Measurements from ENCODE around the gene PCDHGB2. TPM values are rescaled to one million over a fixed set of nuclear protein-coding genes. Genes with fewer than 3 reads are reported as not detected.
"Not testable (repeated sequence)": the region's sequence is repeated elsewhere in the genome, so short reads cannot be mapped to it uniquely, and the experiment has no call there.

Gene PCDHGB2
- total and polyA plus RNA-seq, 2 experiments from 2014 or later, result 1.2 to 5.8 TPM

GRCh38 chr5:141330299-141331080 is 29.3 kb upstream of the PCDHGB2 start, which contains the start of gene PCDHGA1:
PCDHGA1 (plus strand) TSS chr5:141330514.
- H3K79me2 ChIP-seq (replicated peaks; ENCODE audit: insufficient read depth), result no peaks in the 10 kb centered on the region
- H3K27ac ChIP-seq (ENCODE audit: low read depth), result no peak within 1 kb of the TSS
- H2AFZ ChIP-seq, result no peak within 1 kb of the TSS
- no peak within 1 kb of the TSS for H3K4me2 ChIP-seq
- H3F3A ChIP-seq (replicated peaks; ENCODE audit: low read depth), result no peaks in the 10 kb centered on the region
- DNase-seq (ENCODE audit: low spot score), result peak; percentile 63
- H3K4me3 Mint-ChIP-seq, result no peak within 1 kb of the TSS
- peak; percentile 38; the same call in 2 of the 3 replicates for ATAC-seq
- TF ChIP-seq CTCF (conservative IDR thresholded peaks at IDR 0.05; ENCODE audit: low read depth in 2 of 2) (peak; percentile 42 to 49), ZNF114 (CRISPR knock-in tag; IDR thresholded peaks at IDR 0.05) (no peak), JUNB (IDR thresholded peaks at IDR 0.05; ENCODE audit: unreplicated experiment) (no peak), NANOG (IDR thresholded peaks at IDR 0.05; ENCODE audit: borderline replicate concordance) (no peak)
- no peak within 1 kb of the TSS for H3K4me3 ChIP-seq
- H3K27ac Mint-ChIP-seq, result no peak within 1 kb of the TSS
- no peaks in the 10 kb centered on the region for H4K20me1 ChIP-seq (replicated peaks; ENCODE audit: insufficient read depth)
- no peaks in the 10 kb centered on the region for H3K27me3 ChIP-seq (ENCODE audit: insufficient read depth)
- peaks cover 2% of the 10 kb centered on the region for H3K4me1 Mint-ChIP-seq
- H3K4me1 ChIP-seq (ENCODE audit: insufficient read depth), result no peaks in the 10 kb centered on the region
- H3K27me3 Mint-ChIP-seq (ENCODE audit: insufficient read depth, low read depth, poor library complexity), result peaks cover 4% of the 10 kb centered on the region
- H3K9me3 Mint-ChIP-seq, result peaks cover 78% of the 10 kb centered on the region
- no peaks in the 10 kb centered on the region for H3K36me3 ChIP-seq (ENCODE audit: insufficient read depth)
- peaks cover 40% of the 10 kb centered on the region for H3K36me3 Mint-ChIP-seq (ENCODE audit: low read depth)
- 0 out of 2 replicates have a peak, but pooled peaks cover 6% of the 10 kb centered on the region for H3K9me2 ChIP-seq (ENCODE audit: insufficient read depth)

DNA sequence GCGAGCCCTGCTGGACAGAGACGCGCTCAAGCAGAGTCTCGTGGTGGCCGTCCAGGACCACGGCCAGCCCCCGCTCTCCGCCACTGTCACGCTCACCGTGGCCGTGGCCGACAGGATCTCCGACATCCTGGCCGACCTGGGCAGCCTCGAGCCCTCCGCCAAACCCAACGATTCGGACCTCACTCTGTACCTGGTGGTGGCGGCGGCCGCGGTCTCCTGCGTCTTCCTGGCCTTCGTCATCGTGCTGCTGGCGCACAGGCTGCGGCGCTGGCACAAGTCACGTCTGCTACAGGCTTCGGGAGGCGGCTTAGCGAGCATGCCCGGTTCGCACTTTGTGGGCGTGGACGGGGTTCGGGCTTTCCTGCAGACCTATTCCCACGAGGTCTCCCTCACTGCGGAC is 27.2 kb upstream of the PCDHGB2 start:
- not testable (repeated sequence) for H2AFZ ChIP-seq; H3K9me2 ChIP-seq (ENCODE audit: insufficient read depth); H3K4me2 ChIP-seq; DNase-seq (ENCODE audit: low spot score); H3K27ac ChIP-seq (ENCODE audit: low read depth); H3K79me2 ChIP-seq (replicated peaks; ENCODE audit: insufficient read depth); H4K20me1 ChIP-seq (replicated peaks; ENCODE audit: insufficient read depth); H3K4me1 Mint-ChIP-seq; H3F3A ChIP-seq (replicated peaks; ENCODE audit: low read depth); H3K4me3 Mint-ChIP-seq; H3K27me3 ChIP-seq (ENCODE audit: insufficient read depth); H3K4me3 ChIP-seq; H3K27ac Mint-ChIP-seq; H3K27me3 Mint-ChIP-seq (ENCODE audit: insufficient read depth, low read depth, poor library complexity); H3K36me3 ChIP-seq (ENCODE audit: insufficient read depth); H3K4me1 ChIP-seq (ENCODE audit: insufficient read depth); ATAC-seq
- H3K36me3 Mint-ChIP-seq (ENCODE audit: low read depth), result peaks cover 30% of the 10 kb centered on the region
- H3K9me3 Mint-ChIP-seq, result peaks cover 70% of the 10 kb centered on the region

DNA sequence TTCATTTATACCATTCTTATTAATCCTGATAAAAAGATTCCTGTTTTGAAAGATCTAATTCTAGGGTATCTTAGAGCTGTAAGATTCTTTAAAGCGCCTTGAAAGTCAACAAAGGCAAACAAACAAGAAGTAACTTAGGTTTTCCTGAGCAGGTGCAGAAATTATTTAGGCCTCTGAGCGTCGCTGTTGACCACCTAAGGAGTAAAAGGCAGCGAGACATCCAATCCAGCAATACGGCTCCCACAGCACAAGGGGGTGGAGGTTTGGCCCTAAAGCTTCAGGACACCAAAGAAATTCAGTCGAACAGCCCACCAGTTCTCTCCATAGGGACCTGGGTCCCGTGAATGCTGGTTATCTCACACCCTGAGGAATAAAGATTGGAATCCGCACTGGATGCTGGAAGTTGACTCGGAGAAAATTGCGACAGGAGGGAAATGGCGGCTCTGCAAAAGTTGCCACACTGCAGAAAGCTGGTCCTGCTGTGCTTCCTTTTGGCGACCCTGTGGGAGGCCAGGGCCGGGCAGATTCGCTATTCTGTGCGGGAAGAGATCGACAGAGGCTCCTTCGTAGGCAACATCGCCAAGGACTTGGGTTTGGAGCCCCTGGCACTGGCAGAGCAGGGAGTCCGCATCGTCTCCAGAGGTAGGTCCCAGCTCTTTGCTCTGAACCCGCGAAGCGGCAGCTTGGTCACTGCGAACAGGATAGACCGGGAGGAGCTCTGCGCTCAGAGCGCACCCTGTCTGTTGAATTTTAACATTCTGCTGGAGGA is 21.1 kb upstream of the PCDHGB2 start, which contains the start of gene PCDHGA2:
Gene PCDHGA2 (plus strand): TSS at position 223 of the 769 bp plus-strand sequence.
- no peaks in the 10 kb centered on the region for H4K20me1 ChIP-seq (replicated peaks; ENCODE audit: insufficient read depth)
- peak; percentile 81 for DNase-seq (ENCODE audit: low spot score)
- Mint-ChIP-seq H3K27me3 (ENCODE audit: insufficient read depth, low read depth, poor library complexity) (no peaks in the 10 kb centered on the region), H3K27ac (no peak within 1 kb of the TSS), H3K4me1 (no peaks in the 10 kb centered on the region; the same call in 2 of the 3 replicates), H3K4me3 (no peak within 1 kb of the TSS), H3K36me3 (ENCODE audit: low read depth) (peaks cover 19% of the 10 kb centered on the region), H3K9me3 (peaks cover 68% of the 10 kb centered on the region)
- H3K9me2 ChIP-seq (ENCODE audit: insufficient read depth), result no peaks in the 10 kb centered on the region
- no peak within 1 kb of the TSS for H3K4me2 ChIP-seq
- H2AFZ ChIP-seq, result 0 out of 2 replicates have a peak within 1 kb of the TSS, but pooled peaks have one; percentile 81
- H3K79me2 ChIP-seq (replicated peaks; ENCODE audit: insufficient read depth), result no peaks in the 10 kb centered on the region
- ATAC-seq, result peak; percentile 40; the same call in 2 of the 3 replicates
- H3F3A ChIP-seq (replicated peaks; ENCODE audit: low read depth), result no peaks in the 10 kb centered on the region
- H3K36me3 ChIP-seq (ENCODE audit: insufficient read depth), result no peaks in the 10 kb centered on the region
- H3K27ac ChIP-seq (ENCODE audit: low read depth), result no peak within 1 kb of the TSS
- TF ChIP-seq CTCF (conservative IDR thresholded peaks at IDR 0.05; ENCODE audit: low read depth in 2 of 2), result peak; percentile 63 to 70
- TF ChIP-seq POLR2AphosphoS5 (IDR thresholded peaks at IDR 0.05; ENCODE audit: low read depth), result no peak
- H3K4me3 ChIP-seq, result no peak within 1 kb of the TSS
- H3K4me1 ChIP-seq (ENCODE audit: insufficient read depth), result no peaks in the 10 kb centered on the region
- no peaks in the 10 kb centered on the region for H3K27me3 ChIP-seq (ENCODE audit: insufficient read depth)

DNA sequence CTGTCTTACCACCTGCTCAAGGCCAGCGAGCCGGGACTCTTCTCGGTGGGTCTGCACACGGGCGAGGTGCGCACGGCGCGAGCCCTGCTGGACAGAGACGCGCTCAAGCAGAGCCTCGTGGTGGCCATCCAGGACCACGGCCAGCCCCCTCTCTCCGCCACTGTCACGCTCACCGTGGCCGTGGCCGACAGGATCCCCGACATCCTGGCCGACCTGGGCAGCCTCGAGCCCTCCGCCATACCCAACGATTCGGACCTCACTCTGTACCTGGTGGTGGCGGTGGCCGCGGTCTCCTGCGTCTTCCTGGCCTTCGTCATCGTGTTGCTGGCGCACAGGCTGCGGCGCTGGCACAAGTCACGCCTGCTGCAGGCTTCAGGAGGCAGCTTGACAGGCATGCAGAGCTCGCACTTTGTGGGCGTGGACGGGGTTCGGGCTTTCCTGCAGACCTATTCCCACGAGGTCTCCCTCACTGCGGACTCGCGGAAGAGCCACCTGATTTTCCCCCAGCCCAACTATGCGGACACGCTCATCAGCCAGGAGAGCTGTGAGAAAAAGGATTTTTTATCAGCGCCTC is 18.9 kb upstream of the PCDHGB2 start:
- not testable (repeated sequence) for H3F3A ChIP-seq (replicated peaks; ENCODE audit: low read depth); ATAC-seq; H3K4me3 Mint-ChIP-seq; H2AFZ ChIP-seq; H3K27ac Mint-ChIP-seq; H4K20me1 ChIP-seq (replicated peaks; ENCODE audit: insufficient read depth); H3K4me3 ChIP-seq; H3K27ac ChIP-seq (ENCODE audit: low read depth); H3K9me2 ChIP-seq (ENCODE audit: insufficient read depth); H3K79me2 ChIP-seq (replicated peaks; ENCODE audit: insufficient read depth); H3K4me2 ChIP-seq; DNase-seq (ENCODE audit: low spot score); H3K4me1 ChIP-seq (ENCODE audit: insufficient read depth); H3K27me3 ChIP-seq (ENCODE audit: insufficient read depth); H3K36me3 ChIP-seq (ENCODE audit: insufficient read depth); H3K27me3 Mint-ChIP-seq (ENCODE audit: insufficient read depth, low read depth, poor library complexity); H3K4me1 Mint-ChIP-seq
- Mint-ChIP-seq H3K9me3 (peaks cover 72% of the 10 kb centered on the region), H3K36me3 (ENCODE audit: low read depth) (peaks cover 33% of the 10 kb centered on the region)

Measured in GM23338 (cell line).